ENCODE results near the gene NDEL1.
"Not testable (repeated sequence)": the region's sequence is repeated elsewhere in the genome, so short reads cannot be mapped to it uniquely, and the experiment has no call there.

The NDEL1 gene

GRCh38 chr17:8435245-8436168 lies at the start of gene NDEL1:
TSS of gene NDEL1 (plus strand) at chr17:8435884. CDS start at chr17:8444272, 8,388 bp downstream.
- peak; percentile 90 to 95 for DNase-seq

DNA sequence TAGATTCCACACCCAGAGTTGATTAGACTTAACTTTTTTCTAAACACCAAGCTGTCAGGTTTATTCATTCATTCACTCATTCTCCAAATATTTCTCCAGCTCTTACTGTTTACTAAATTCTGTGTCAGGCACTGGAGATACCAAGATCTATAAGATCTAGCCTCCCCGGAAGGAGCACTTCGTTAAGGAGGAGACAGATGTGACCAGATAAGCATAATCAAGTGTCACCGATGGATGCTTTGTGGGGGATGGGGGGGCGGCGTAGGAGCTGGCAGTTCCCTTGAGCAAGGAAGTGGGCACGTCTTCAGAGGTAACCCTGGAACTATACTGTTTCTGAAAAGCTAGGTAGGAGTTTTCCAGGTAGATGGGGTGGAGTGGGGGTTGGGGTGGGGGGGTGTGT lies 48.8 kb upstream of the NDEL1 start:
- DNase-seq: no peak

DNA sequence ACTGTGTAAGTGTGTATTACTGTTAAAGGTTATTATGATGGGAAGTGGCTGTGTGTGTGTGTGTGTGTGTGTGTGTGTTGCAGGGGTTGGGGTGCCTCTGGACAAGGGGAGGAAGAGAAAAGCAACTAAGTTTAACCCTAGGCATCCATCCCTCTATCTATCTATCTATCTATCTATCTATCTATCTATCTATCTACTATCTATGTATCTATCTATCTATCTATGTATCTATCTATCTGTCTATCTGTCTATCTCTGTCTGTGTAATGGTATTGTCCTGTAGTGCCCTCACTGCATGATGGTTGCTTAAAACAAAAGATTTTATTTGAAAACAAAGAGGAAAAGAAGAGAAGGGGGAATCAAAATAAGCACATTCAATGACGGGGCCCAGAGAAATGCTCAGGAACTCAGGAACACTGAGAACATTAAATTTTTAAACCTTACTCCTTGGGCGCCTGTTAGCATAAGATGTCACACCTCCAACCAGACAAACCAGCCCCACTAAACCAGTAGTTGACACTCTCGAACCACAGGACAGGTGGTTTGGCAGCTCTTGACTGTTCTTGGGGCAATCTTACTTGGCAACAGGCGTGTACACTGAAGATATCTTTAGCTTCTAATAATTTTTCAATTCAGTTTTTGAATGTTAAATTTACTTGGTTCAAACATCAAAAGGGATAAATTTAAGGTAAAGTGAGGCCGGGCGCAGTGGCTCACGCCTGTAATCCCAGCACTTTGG lies 47.6 kb upstream of the NDEL1 start:
- no peak for DNase-seq

- DNase-seq: no peak
Measured at GRCh38 chr17:8391711-8392110, 44.0 kb upstream of the NDEL1 start.

DNA sequence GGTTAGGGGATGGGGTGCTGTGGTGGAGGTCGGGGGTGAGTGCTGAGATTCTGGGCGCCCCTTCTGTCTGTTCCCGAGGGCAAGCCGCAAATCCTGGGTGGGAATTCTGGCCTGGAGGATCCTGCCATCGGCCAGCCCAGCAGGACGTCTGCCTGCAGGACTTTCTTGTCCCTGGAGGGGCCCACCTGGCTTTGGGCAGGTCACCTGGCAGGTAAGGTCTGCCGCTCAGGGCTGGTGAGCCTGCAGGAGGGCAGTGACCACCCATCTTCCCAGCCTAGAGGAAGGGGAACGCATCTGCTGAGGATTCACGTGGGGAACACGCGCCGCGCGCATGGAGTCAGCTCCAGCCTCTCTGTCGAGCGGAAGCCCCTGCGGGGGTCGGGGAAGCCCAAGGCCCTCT lies 43.4 kb upstream of the NDEL1 start:
- no peak for DNase-seq

GRCh38 chr17:8392674-8393469 lies 42.8 kb upstream of the NDEL1 start:
- DNase-seq: no peak

DNA sequence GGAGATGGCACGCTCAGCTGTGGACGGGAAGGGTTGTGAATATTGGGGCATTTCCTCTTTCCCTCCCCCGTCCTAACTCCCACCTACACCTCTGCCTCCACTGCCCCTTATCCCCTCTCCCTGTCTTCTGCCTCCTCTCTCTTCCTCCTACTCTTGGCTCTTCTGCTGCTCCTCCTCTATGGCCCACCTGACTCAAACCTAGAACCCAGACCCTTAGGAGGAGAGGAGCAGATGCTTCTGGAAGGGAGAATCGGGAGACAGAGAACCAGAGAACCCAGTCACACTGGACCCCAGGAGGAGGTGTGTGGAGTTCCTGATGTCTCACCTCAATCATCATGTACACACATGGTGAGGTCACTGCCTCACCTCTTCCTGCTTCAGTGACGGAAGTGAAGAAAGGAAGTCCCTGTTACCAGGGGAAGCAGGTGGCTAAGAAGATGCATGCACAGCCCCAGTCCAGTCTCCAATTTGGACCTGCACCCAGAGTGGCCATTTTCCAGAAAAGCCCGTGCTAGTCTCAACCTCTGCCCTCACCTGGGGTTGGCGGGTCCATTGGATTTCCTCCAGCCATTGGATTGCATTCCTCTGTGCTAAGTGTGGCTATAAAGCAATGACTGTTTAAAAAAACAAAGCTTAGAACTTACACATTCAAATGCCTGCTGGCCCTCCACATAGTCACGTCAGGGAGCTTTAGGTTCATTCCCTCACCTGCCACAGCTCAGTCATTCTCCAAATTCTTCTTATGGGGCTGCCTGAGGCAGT lies 42.0 kb upstream of the NDEL1 start:
- no peak for DNase-seq

GRCh38 chr17:8394497-8394896 lies 41.2 kb upstream of the NDEL1 start:
- not testable (repeated sequence) for DNase-seq

DNA sequence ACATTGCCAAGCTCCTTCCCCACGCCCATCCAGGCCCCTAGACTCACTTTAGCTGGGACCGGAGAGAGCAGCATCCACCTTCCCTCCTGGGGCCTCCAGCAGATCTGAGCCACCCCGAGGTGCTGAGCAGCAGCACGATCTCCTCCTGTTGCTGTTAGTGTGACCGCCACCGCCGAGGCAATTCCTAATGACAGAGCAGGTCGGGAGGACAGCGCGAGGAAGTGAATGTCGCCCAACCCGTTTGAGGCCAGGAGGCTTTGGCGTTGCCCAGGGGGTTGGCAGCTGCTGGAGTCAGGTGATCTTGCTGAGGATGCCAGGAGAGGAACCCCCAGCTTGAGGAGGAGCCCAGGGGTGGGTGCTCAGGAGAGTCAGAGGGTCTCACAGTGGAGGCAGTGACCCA lies 38.0 kb upstream of the NDEL1 start, which contains the start of gene RNF222:
Gene RNF222 (minus strand): TSS at position 192 of the 400 bp plus-strand sequence. CDS start 4,366 bp downstream, outside the sequence.
- DNase-seq: no peak

GRCh38 chr17:8398980-8399379 lies 36.7 kb upstream of the NDEL1 start:
- DNase-seq: no peak

DNA sequence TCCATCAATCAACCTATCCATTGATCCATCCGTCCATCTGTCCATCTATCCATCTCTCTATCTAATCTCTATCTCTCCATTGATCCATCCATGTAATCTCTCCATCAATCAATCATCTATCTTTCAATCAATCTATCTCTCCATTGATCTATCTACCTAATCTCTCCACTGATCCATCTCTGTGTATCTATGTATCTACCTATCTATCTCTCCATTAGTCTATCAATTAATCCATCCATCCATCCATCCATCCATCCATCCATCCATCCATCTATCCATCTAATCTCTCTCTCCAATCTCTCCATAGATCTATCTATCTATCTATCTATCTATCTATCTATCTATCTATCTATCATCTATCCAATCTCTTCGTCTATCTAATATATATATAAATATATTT lies 34.6 kb upstream of the NDEL1 start:
- no peak for DNase-seq

GRCh38 chr17:8402921-8403536 lies 32.7 kb upstream of the NDEL1 start:
- no peak for DNase-seq

GRCh38 chr17:8405499-8406016 lies 30.1 kb upstream of the NDEL1 start:
- DNase-seq: no peak

DNA sequence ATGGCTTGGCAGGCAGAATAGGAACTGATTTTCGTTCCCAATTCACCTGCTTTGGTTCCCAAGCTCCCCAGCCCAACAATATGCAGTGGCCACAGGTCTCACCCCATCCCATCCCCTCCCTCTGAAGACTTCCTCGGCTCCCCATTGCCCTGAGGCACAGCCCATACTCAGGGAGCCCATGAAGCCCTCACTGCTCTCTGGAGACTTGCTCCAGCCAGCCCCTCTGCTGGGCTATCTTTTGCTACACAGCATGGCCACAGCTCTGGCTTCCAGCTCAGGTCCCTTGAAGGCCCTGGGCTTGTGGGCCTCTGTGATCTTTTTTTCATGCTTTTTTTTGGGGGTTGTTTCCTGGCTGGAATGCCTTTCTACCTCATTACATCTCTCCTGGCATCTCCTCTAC lies 29.5 kb upstream of the NDEL1 start:
- no peak for DNase-seq

DNA sequence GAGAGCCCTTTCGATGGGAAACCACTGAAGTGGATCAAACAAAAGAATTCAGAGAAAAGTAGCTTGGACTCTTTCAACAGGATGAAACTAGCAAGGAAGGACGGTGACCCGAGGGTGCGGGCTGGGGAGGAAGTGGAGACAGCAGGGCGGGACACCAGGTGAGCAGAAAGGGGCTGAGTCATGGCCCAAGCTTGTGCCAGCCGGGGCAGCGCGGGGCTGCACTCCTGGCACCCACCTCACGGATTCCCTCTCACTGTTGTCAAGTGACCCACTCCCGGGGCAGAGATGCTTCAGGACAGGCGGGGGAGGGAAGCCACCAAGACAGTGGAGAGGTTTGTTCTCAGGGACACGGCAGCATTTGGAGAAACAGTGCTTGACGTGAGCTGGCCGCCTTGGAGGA lies 27.3 kb upstream of the NDEL1 start:
- DNase-seq: no peak

GRCh38 chr17:8409966-8410882 lies 25.5 kb upstream of the NDEL1 start:
- DNase-seq: peak; percentile 66 to 68

GRCh38 chr17:8410883-8411238 lies 24.8 kb upstream of the NDEL1 start:
- no peak for DNase-seq

GRCh38 chr17:8412089-8412488 lies 23.6 kb upstream of the NDEL1 start:
- no peak for DNase-seq

- no peak for DNase-seq
Measured at GRCh38 chr17:8413328-8413727, 22.4 kb upstream of the NDEL1 start.

DNA sequence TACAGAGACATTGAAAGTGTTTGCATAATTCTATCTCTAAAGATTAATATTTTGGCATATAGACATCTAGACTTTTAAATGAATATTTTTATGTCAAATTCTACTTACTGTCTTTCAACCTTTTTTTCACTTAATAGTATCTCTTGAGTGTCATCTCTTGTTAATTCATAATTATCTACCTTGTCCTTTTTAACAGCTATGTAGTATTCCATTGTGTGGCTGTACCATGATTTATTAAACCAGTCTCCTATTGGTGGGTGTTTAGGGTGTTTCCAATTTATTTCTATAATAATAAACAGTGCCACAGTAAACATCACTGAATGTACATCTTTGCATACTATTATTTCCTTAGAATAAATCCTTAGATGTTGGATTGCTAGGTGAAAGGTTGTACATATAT lies 21.7 kb upstream of the NDEL1 start:
- DNase-seq: no peak

GRCh38 chr17:8417806-8418205 lies 17.9 kb upstream of the NDEL1 start:
- no peak for DNase-seq
